Midbrain (tissue), 1 donor: Measurements from ENCODE around the gene RABGAP1.

ENCODE experiments used
- DNase-seq: peaks from one replicate; lab custom pipeline; 2025; lab: John Stamatoyannopoulos, UW

Gene RABGAP1

DNA sequence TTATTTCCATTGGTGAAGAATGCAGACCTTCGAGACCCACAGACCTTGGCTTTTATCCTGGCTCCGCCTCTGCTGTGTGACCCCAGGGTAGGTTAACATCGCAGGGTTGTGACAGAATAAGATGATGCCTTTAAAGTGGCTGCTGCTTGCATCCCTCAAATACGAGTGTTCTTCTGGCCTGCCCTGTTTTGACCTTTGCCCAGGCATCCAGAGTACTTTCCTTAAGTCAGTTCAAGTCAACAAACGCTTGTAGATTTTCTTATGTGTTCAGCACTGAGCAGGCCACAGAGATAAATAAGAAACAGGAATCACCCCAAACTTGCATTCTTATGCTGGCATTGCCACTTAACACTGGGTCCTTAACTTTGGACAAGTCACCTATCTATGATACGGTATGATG is 142.9 kb downstream of the RABGAP1 start:
- DNase-seq, result no peak

- no peak for DNase-seq
Observed at GRCh38 chr9:123084256-123084655, 143.4 kb downstream of the RABGAP1 start.

DNA sequence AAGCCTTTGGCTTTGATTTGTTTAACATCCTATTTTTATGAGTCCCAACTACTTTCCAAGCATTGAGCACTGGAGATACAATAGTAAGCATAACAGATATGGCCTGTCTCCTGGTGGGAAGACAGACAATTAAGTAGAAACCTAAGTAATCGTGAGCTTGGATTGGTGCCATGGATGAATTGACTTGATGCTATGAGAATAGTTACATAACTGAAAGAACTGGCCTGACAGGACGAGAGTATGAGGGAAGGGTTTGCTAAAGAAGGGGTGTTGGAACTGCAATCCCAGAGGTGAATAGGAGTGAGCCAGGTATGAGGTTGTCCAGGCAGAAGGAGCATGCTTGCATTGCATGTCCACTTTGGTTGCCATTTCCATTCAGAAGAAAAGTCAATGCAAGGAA is 145.1 kb downstream of the RABGAP1 start:
- no peak for DNase-seq

- no peak for DNase-seq
Observed at GRCh38 chr9:123087359-123087888, 146.6 kb downstream of the RABGAP1 start.

DNA sequence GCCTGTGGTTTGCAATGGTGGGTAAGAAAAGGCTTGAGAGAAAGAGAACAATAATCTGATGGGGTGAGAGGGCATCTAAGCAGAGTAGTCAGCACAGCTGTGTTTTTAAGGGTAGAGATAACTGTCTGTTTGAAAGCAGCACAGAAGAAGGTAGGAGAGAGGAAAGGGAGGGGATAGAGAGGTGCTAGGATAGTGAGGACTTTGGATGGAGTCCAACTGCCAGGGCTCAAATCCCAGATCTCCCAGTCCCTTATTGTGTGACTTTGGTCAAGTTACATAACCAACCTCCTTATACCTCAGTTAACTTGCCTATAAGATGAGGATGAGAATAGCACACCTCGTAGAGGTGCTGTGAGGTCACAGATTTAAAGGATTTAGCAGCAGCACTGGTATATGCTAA is 148.2 kb downstream of the RABGAP1 start:
- no peak for DNase-seq

- no peak for DNase-seq
Observed at GRCh38 chr9:123089790-123090189, 149.0 kb downstream of the RABGAP1 start.

GRCh38 chr9:123090198-123090896 is 149.5 kb downstream of the RABGAP1 start:
- no peak for DNase-seq

DNA sequence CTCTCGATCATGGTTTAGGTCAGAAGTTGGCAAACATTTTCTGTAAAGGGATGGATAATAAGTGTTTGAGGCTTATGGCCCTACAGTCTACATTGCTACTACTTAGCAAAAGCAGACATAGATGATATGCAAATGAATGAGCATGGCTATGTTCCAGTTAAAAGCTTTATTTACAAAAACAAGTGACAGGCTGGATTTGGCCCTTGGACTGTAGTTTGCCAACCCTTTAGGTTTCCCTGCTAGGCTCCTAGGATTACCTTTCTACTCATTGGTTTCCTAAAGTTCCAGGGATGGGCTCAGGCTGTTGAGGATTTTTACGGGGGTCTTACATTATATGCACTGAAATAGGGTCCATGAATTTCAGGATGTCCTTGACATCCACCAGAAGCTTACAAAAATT is 150.1 kb downstream of the RABGAP1 start:
- DNase-seq, result no peak

DNA sequence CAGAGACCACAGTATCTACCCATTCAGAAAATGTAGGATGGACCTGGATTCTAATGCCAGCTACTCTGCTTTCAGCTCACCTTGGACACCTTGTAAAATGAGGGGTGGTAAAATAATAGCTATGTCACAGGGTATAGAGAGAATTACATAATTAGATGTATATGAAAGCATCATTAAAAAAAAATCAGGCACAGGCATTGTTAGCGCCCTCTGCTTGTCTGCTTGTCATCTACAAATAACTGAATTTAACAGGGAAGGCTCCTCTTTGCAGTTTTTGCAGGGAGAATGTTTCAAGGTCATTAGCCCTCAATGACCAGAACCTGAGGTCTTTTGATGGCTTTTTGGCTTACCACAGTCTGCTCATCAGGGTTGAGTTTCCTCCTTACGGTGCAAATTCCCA is 150.6 kb downstream of the RABGAP1 start:
- no peak for DNase-seq

GRCh38 chr9:123093141-123093540 is 152.3 kb downstream of the RABGAP1 start:
- DNase-seq, result no peak

- no peak for DNase-seq
Observed at GRCh38 chr9:123096987-123097386, 156.2 kb downstream of the RABGAP1 start.

DNA sequence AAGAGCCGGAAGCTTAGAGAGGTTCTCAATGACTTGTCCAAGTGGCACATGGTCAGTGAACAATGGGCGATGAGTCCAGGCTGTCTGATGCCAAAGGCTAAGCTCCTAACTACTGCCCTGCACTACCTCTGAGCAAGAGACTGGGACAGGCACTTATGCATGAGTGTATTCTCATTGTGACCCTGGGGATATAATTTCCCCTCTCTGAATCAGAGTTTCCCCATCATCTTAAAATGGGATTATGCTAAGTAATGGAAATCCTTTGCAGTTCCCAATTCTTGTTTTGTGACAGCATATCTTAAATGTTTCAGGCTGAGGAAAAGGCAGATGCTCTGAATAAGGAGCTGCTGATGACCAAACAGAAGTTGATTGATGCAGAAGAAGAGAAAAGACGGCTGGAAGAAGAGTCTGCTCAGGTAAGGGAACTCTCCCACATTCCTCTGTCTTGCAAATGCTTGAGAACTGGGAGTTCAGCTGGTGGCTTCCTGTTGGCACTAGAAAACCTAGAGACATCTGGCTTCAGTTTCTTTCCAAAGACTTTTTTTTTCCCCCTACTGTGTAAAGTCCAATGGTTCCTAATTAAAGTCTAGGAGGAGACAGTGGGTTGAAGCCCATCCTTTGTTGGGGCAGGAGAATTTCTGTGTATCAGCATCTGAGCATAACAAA is 156.7 kb downstream of the RABGAP1 start:
- DNase-seq, result no peak

DNA sequence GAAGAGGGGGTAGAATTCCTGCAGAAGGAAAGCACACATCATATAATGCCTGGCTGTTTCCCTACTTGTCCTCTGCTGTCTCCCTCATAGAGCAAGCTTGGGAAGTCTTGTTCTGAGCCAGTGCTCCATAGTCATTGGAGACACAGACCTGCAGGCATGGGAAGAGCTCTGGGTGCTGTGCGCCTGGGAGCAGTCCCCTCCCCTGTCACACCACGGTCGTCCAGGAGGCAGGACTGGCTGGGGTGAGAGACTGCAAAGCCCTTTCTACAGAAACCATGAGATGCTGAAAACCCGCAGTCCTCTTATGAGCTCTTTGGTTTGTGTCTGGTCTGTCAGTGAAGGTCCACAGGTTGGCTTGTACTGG is 157.3 kb downstream of the RABGAP1 start:
- no peak for DNase-seq

GRCh38 chr9:123099042-123099441 is 158.2 kb downstream of the RABGAP1 start:
- DNase-seq, result peak; percentile 14

DNA sequence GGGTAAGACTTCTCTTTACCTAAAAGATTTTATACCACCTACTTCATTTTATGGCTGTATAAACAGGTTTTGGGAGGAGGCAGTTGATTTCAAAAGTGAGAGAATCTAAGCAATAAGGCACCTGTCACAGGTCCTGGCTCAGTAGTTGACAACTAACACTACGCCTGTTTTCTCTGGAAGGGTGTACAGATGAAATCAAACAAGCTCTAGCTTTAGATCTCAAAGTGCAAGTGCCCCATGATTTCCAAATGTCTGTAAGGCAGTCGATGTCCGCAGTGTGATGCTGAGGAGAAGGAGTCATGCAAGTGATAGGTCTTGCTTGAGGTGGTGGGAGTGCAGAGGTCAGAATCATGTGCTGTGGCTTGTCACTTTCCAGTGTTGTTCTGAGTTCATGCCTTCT is 158.7 kb downstream of the RABGAP1 start:
- DNase-seq, result no peak

- no peak for DNase-seq
Observed at GRCh38 chr9:123102375-123103113, 161.7 kb downstream of the RABGAP1 start.

DNA sequence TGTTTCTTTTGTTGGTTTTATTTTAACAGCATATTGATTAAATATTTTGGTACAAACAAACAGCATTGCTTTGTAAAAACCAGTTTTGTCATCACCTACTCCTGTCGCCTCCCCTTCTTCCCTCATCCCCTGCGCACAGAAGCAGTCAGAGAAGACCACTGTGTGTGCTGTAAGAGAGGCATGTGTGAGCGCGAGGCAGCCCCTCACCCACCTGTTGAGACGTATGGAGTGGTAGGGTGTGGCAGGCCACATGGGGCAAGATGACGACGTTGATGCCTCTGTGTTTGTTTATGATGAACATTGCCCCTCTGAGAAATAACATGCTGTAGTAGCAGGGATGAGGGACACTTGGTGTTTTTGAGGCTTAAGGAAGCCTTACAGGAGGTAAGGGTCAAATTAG is 164.0 kb downstream of the RABGAP1 start:
- DNase-seq, result no peak

GRCh38 chr9:123105490-123105889 is 164.7 kb downstream of the RABGAP1 start:
- DNase-seq, result no peak

DNA sequence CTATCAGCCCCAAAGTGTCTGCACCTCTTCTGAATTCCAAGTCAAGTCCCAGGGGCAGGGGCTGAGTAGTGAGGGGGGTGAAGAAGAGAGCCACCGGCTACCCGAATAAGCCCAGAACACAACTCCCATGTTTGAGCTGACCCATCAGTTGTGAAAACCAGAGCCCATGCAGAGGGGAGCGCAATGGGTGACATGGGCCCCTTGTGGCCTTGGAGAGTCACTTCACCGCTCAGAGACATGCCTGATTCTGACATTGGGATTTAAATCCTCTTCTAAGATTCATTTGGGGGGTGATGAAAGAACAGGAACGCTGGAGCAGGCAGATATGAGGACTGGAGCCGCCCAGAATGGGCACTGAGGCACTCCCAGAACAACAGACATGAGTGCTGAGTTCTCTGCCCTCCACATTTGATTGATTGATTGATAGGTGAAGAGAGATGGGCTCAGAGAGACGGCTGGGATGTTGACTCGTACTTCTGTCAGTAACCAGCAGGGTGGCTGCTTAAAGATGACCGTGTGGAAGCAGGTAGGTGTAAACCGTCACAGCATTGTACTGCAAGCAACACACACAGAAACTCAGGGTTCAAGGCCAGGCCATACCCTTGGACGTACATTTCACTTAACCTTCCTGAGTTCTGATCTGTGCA is 166.9 kb downstream of the RABGAP1 start:
- no peak for DNase-seq

GRCh38 chr9:123108976-123109375 is 168.2 kb downstream of the RABGAP1 start:
- DNase-seq, result no peak

DNA sequence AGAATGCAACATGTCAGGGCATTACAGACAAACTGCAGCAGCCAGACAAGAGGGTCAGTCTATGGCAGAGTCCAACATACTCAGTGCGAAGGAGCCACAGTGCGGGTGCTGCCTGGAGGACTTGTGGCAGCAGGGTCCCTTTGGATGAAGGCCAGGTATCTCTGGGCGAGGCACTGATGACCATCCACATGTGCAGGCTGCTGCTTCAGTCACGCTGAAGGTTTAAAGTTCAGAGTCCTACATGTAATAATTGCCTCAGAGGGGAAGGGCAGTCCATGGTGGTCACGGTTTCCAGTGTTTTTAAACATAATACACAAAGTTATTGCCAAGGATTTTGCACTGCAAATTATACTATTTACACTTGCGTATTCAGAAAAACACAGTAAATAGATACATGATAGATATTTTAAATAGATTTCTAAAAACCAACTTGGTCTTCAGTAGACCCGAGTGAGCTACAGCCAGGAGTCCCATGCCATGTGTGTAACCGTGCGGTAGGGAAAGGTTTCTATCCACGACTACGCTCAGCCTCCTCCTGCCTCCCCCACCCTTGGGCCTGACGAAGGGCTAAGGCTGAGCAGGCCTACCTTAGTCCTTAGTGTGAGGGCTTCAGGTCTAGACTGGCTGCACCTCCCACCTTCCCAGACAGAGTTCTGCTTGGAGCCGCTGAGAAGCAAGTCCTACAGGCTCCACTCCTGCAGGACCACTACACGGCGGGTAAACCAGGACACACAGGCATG is 168.9 kb downstream of the RABGAP1 start:
- no peak for DNase-seq
